Right forelimb (tissue), 1 donor: Measurements from ENCODE around the gene GRIK2.

ENCODE experiments used
- DNase-seq: peaks from one replicate; pipeline ENCODE4 v3.0.0-alpha.2; 2018

Gene GRIK2

DNA sequence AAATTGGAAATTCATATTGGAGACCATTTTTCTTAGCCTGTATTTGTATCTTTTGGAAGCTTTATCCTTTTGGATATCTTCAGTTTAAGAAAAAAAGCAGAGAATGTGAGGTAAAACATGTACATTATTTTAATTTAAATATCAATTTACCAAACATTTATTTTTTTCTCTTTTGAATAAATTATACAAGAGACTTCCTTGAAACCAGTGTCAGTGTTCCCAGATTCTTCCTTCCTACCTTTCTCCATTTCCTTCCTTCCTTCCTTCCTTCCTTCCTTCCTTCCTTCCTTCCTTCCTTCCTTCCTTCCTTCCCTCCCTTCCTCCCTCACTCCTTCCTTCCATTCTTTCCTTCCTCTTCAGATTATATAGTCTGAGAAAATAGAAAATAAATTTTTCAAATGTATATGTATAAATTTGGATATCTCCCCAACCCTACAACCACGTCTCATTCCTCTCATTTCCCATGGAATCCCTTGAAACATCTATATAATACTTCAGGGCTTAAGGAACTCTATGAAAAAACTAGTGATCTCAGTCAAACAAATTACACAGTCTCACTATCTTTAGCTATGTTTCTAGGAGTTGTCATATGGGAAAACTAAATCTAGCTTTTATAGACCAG lies 528.4 kb downstream of the GRIK2 start:
- DNase-seq: no peak

DNA sequence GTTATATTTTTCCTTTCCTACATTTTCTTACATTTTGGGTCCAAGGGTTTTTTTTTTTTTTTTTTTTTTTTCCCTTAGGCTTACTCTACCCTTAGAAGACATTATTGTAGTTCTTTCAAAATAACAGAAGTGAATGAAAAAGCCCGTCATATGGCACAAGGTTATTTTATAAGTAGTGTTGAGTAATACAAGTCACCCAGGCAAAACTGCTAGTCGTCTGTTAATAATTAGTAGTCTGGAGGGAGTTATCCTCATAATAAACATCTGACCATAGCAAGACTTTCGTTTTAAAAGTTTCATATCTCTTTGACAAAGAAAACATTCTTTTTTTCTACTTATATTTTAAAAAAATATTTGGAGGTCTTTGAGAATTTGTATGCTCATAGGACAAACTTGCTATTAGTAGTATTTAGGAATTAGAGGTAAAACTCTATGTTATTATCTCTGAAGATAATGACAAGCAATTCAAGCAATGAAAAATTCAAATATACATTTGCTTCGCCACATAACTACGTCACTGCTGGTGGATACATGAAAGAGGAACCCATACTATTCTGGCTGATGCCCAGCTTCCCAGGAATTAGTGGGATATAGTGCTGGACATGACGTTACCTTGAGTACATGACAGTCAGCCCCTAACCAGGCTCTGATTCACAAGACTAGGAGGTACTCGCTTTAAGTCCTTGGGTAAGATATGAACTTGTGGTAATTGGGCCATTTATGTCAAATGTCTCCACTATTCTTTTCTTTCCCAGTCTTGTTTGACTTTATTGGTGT lies 532.8 kb downstream of the GRIK2 start:
- DNase-seq: no peak

GRCh38 chr6:101931766-101932165 lies 538.3 kb downstream of the GRIK2 start:
- DNase-seq: no peak

- DNase-seq: no peak
These were observed 539.2 kb downstream of the GRIK2 start for GRCh38 chr6:101932704-101933103.

DNA sequence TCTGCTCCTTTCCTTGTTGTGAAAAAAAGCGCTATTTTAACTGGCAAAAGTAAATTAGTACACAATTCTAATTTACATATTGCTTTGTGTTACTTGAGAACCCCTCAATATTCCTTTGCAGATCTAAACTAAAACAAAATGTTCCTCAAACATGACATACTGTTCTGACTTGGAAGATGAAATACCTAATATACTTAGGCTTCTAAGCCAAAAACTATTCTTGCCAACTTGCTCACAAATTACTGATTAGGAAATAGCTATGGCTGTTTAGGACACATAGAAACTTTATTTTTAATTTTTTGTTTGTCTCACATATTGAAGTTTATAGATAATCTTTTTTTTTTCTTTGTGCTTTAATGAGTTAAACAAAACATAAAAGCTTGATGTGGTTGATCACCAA lies 542.2 kb downstream of the GRIK2 start:
- DNase-seq: no peak

DNA sequence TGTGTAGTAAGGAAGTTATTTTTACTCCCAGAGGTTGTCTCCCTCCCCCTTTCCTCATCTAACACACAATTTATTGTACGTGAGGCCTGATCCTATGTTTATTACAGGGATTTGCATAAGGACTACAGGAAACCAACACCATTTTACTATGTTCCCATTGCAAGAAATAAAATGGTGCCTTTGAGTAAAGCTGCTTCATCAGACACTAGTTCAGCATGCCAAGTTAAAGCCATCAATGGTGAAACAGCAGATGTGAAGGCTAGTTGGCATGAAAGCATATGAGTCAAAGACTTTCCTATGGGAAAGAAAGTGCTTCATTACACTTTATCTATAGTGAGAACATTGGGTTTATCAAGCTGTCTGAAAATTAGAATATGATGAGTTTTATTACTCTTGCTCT lies 543.0 kb downstream of the GRIK2 start:
- DNase-seq: no peak

DNA sequence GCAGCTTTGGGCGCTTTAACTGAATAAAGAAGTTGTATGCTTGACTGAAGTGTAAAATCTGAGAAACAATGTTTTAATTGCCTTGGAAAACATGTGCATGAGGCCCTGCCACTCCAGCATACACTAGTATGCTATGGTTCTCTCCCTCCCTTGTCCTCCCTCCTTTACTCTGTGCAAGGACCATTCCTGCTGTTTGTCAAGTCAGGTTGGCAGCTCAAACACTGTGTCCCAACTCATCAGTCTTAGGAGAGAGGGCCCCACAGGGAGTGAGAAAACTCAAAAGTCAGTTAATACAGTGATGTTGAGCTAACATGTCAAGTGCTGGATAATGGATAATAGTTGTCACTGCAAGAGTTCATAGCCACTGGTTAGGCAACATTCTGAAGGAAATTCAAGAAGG lies 543.6 kb downstream of the GRIK2 start:
- no peak for DNase-seq

- DNase-seq: no peak
These were observed 546.9 kb downstream of the GRIK2 start for GRCh38 chr6:101940391-101940790.

GRCh38 chr6:101956961-101957360 lies 563.5 kb downstream of the GRIK2 start:
- no peak for DNase-seq

GRCh38 chr6:101961357-101961756 lies 567.8 kb downstream of the GRIK2 start:
- no peak for DNase-seq

GRCh38 chr6:101980924-101981323 lies 587.4 kb downstream of the GRIK2 start:
- no peak for DNase-seq

GRCh38 chr6:101986476-101986875 lies 593.0 kb downstream of the GRIK2 start:
- DNase-seq: no peak

DNA sequence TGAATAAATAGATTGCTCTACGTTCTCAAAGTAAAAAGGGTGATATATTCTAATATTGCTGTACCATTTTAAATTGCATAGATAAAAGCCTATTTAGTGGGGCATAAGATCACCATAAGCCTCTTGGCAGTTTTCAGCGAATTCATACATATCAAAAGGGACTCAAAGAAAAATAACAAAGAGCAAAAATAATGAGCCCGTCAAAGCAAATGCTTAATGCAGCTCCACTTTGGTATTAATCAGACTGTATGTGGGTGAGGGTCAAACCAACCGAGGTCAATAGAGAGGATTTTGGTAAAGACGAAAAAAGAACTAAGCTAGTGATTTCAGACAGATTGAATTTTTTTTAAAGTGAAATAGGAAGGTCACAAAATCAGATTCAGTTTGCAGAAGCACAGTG lies 598.8 kb downstream of the GRIK2 start:
- no peak for DNase-seq

DNA sequence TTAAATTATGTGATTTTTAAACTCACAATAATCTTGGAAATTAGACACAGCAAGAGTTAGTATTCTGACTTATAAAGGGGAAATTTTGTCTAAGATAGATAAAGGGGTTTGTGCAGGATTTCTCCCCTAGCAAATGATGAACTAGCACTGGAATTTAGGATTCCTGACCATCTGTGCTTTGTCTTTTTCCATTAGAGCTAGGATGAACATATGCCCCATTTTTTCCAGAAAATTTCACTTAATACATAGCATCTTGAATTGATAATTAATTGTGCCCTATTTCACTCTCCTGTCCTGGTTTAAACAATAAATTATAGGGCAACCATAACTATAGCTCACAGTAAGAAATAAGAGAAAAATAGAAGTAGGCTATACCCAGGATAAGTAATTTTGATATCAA lies 601.0 kb downstream of the GRIK2 start:
- no peak for DNase-seq

DNA sequence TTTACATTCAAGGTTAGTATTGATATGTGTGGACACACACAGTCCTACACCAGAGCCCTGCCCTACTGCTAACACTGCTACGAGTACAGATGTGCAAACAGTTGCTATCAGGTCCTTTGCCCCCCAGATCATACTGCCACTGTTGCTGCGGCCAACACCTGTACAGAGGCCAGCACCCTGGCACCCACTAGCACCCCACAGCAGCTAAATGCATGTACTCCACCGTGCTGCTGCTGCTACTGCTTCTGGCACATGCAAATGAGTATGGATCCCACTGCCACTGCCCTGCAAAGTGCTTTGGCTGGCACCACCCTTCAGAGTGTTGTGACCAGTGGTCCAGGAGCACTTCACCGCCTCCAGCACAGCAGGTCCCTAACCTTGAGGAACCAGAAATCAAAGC lies 621.9 kb downstream of the GRIK2 start:
- DNase-seq: no peak

GRCh38 chr6:102022281-102022680 lies 628.8 kb downstream of the GRIK2 start:
- no peak for DNase-seq

- DNase-seq: no peak
These were observed 629.3 kb downstream of the GRIK2 start for GRCh38 chr6:102022803-102023202.

DNA sequence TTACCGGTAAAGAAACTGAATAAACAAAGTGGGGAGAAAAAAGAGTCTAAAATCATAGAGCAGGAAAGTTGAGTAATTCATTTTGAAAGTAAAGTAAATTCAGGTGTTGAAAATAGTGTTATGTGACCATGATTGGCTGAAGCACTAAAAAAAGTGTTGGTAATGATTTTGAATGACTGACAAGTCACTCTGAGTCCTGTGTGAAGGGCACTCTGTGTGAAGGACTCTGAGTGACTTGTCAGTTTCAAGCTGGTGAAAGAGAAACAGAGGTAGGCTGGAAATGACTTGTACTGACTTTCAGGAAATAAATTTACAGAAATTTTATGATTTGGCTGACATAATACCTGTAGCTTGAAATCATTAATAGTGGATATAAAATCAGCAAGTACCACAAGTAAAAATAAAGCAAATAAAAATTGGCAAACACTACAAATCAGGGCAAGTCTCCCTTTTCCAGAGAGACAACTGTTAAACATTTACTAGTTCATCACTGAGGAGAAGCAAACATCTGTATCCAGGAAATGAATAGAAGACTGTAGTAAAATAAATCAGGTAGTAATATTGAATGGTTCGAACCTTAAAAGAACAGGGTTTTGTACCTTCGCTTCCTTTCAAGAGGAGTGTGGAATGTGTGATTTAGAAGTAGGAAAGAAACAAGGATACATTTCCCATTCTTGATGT lies 630.6 kb downstream of the GRIK2 start:
- DNase-seq: no peak

DNA sequence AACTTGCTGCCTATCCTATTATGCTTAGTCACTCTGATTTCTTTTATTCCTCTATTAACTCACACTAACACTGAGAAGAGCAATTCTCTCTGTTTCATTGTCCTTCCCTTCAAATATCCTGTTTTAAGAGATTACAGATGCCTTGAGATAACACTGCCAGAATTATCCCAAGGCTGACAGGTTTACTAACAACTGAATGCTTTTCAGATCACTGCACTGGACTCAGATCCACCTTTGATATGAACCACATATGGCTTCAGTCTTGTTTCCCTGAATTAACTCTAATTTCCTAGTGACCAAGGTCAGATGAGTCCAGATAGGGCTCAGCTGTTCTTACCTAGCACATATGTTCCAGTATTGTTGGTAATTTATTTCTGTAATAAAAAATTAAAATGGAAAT lies 633.1 kb downstream of the GRIK2 start:
- DNase-seq: no peak

GRCh38 chr6:102028176-102028575 lies 634.7 kb downstream of the GRIK2 start:
- DNase-seq: no peak

DNA sequence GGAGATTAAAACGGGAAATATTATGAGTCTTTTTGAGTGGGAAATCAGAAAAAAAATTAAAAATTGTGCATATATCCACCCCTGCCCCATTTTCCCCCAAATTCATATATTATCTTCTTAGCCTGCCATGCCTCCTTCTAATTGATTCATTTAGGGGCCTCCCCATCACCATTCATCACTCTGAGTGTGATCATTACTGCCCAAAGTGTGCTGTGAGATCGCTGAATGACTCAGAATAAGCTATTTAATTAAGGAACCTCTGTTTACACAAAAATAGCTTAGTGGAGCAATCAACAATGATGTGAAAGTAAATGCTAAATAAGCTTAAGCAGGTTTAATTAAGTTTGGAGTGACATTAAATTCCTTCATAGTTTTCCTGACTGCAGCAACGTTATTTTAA lies 645.5 kb downstream of the GRIK2 start:
- DNase-seq: no peak

- no peak for DNase-seq
These were observed 645.9 kb downstream of the GRIK2 start for GRCh38 chr6:102039441-102039840.

DNA sequence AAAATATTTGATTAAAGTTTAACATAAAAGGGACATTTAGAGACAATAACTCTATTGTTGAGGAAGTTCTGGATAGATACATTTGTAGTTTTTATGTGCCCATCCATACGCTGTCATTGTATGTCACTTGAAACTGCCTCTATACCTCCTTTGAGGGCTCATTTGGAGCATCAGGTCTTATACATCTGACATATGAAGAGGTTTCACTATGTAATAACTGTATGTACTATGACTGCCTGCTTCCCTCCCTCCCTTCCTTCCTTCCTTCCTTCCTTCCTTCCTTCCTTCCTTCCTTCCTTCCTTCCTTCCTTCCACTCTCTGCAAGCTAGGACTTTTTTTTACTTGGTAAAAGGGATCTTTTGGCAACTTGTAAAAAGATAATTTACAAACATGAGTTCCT lies 657.5 kb downstream of the GRIK2 start:
- no peak for DNase-seq

DNA sequence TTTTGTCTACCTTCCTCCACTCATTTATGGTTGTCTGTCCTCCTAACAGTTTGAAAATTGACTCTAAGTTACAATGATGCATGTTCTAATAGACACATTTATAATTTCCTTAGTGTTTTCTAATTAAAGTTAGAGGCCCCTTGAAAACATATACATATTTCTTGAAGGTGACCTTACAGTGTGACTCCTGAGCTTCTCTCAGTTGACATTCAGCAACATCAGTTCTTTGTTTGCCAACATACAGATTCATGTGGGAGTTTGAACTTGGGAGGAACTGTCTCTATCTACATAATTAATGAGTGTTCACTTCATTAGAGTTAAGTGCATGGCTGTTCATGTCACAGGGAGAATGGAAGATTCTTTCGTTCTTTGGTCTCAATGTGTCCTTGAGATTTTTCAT lies 658.2 kb downstream of the GRIK2 start:
- no peak for DNase-seq
